KBM-7 (cell line): ENCODE measurements around the gene SAFB2.

Experiments used
- DNase-seq: peaks from one replicate; pipeline ENCODE4 v3.0.0-alpha.2; 2015
- in situ Hi-C: fragments of 300-500 bp; cut with MboI; formaldehyde crosslinking; loops from 2 replicates; pipeline ENCODE4 v1.14.3; 2020; ENCODE audit warnings: low sequenced_read_pairs, low pct_unique_long_range_greater_than_20kb, mixed read lengths

Gene SAFB2

GRCh38 chr19:5641171-5641570, 18.6 kb upstream of the SAFB2 start:
- in situ Hi-C loops: no loop called here
- DNase-seq: no peak

- DNase-seq: no peak
- in situ Hi-C loops: no loop called here
Observed at GRCh38 chr19:5637971-5638370, 15.4 kb upstream of the SAFB2 start.

GRCh38 chr19:5635427-5635826, 12.9 kb upstream of the SAFB2 start:
- in situ Hi-C loops: no loop called here
- no peak for DNase-seq

- in situ Hi-C loops: no loop called here
- no peak for DNase-seq
Observed at GRCh38 chr19:5632657-5633056, 10.1 kb upstream of the SAFB2 start.

- DNase-seq: no peak
- in situ Hi-C loops: no loop called here
Observed at GRCh38 chr19:5632241-5632612, 9.7 kb upstream of the SAFB2 start.

- in situ Hi-C loops: no loop called here
- DNase-seq: no peak
Observed at GRCh38 chr19:5631567-5632240, 9.1 kb upstream of the SAFB2 start.

GRCh38 chr19:5628919-5629481, 6.4 kb upstream of the SAFB2 start:
- DNase-seq: peak; percentile 84
- in situ Hi-C loops: no loop called here

- no peak for DNase-seq
- in situ Hi-C loops: no loop called here
Observed at GRCh38 chr19:5628461-5628860, 5.9 kb upstream of the SAFB2 start.

GRCh38 chr19:5627395-5627904, 4.9 kb upstream of the SAFB2 start:
- DNase-seq: peak; percentile 94
- in situ Hi-C loops: no loop called here

- in situ Hi-C loops: no loop called here
- no peak for DNase-seq
Observed at GRCh38 chr19:5625641-5626040, 3.1 kb upstream of the SAFB2 start.

GRCh38 chr19:5624741-5625278, 2.2 kb upstream of the SAFB2 start:
- in situ Hi-C loops: no loop called here
- DNase-seq: peak; percentile 27

GRCh38 chr19:5624018-5624663, 1.6 kb upstream of the SAFB2 start:
- DNase-seq: peak; percentile 26
- in situ Hi-C loops: no loop called here

GRCh38 chr19:5623397-5624017, 931 bp upstream of the SAFB2 start:
- in situ Hi-C loops: no loop called here

GRCh38 chr19:5621945-5622464, 571 bp downstream of the SAFB2 start:
- in situ Hi-C loops: no loop called here
- DNase-seq: no peak

More at GRCh38 chr19:5623397-5624017, 931 bp upstream of the SAFB2 start:
- DNase-seq: no peak

- in situ Hi-C loops: no loop called here
- no peak for DNase-seq
Observed at GRCh38 chr19:5621311-5621944, 1.1 kb downstream of the SAFB2 start.

GRCh38 chr19:5619946-5620345, 2.6 kb downstream of the SAFB2 start:
- in situ Hi-C loops: no loop called here
- DNase-seq: no peak

- in situ Hi-C loops: no loop called here
- no peak for DNase-seq
Observed at GRCh38 chr19:5618591-5618990, 4.0 kb downstream of the SAFB2 start.

GRCh38 chr19:5617080-5617479, 5.5 kb downstream of the SAFB2 start:
- DNase-seq: no peak
- in situ Hi-C loops: no loop called here

GRCh38 chr19:5615756-5616327, 6.7 kb downstream of the SAFB2 start:
- in situ Hi-C loops: no loop called here
- DNase-seq: no peak
